Uterus (tissue), 4 donors: ENCODE measurements around the gene CDK6. TPM values are rescaled to one million over a fixed set of nuclear protein-coding genes. Genes with fewer than 3 reads are reported as not detected.

Source experiments
- DNase-seq, 2 donors: peaks; one replicate each; pipeline ENCODE4 v3.0.0-alpha.2; 2019 to 2020
- H3K27ac ChIP-seq, 2 donors: fragments of 200-600 bp; sonication (generic); 1 replicate in 1 of 2; 2 replicates in 1 of 2; pipeline ENCODE4 v1.5.1; 2016 to 2018
- H3K27me3 ChIP-seq, 2 donors: fragments of 200-600 bp; sonication (generic); one replicate each; pipeline ENCODE4 v1.5.1; 2018 to 2019; ENCODE audit warnings: control low read depth in 1 of 2
- H3K36me3 ChIP-seq, 2 donors: fragments of 200-600 bp; sonication (generic); one replicate each; pipeline ENCODE4 v1.5.1; 2019; ENCODE audit warnings: control low read depth in 1 of 2
- H3K4me1 ChIP-seq, 2 donors: fragments of 200-600 bp; sonication (generic); one replicate each; pipeline ENCODE4 v1.5.1; 2018 to 2019; ENCODE audit warnings: control low read depth in 1 of 2
- H3K4me3 ChIP-seq, 2 donors: fragments of 200-600 bp; sonication (generic); 1 replicate in 1 of 2; 2 replicates in 1 of 2; pipeline ENCODE4 v1.5.1; 2018 to 2019; ENCODE audit warnings: mild to moderate bottlenecking in 1 of 2
- H3K9me3 ChIP-seq, 2 donors: fragments of 200-600 bp; sonication (generic); one replicate each; pipeline ENCODE4 v1.5.1; 2019; ENCODE audit warnings: control low read depth in 1 of 2
- CTCF ChIP-seq, 4 experiments: fragments of 200-600 bp in 2 of 4; fragments of 450-650 bp in 2 of 4; sonication (generic) in 2 of 4; IDR thresholded peaks; one replicate each; pipeline ENCODE4 v1.5.1; 2016 to 2019; ENCODE audit warnings: antibody characterized with exemption in 4 of 4, mild to moderate bottlenecking in 2 of 4, moderate library complexity in 1 of 4
- POLR2A ChIP-seq, 2 donors: fragments of 450-650 bp; IDR thresholded peaks; one replicate each; pipeline ENCODE4 v1.6.1; 2016; ENCODE audit warnings: antibody characterized with exemption in 2 of 2, mild to moderate bottlenecking in 1 of 2, moderate library complexity in 1 of 2
- intact Hi-C: fragments of 100-400 bp; cut with DNase I; formaldehyde crosslinking; loops from one replicate; pipeline ENCODE4 v1.15.1; 2023; ENCODE audit warnings: low total_unique reads
- total RNA-seq, 4 donors: library from RNA; depleted of rRNA in 3 of 4; stranded (reverse); fragments of >200 nt in 3 of 4; gene quantifications; one replicate each; pipeline versions ENCODE4 v1.1.0 to v1.2.4, GENCODE V29; 2014 to 2023
- donor health status: DM: yes; HTN: yes; CAD: no.

Gene CDK6
- total RNA-seq, 4 donors from 2014 or later, result 5.9 to 117 (median 15.2) TPM

GRCh38 chr7:92682903-92683539, 153.4 kb downstream of the CDK6 start:
- Histone ChIP-seq H3K27ac (no peak overlapping the region), H3K4me3 (no peak overlapping the region), H3K4me1 (no peaks in the 10 kb centered on the region), H3K27me3 (no peaks in the 10 kb centered on the region), H3K9me3 (no peaks in the 10 kb centered on the region), H3K36me3 (no peaks in the 10 kb centered on the region)
- DNase-seq, result no peak
- intact Hi-C loops, result no loop called here
- TF ChIP-seq POLR2A (IDR thresholded peaks at IDR 0.05) (no peak), CTCF (IDR thresholded peaks at IDR 0.05) (no peak)

GRCh38 chr7:92682330-92682729, 154.0 kb downstream of the CDK6 start:
- intact Hi-C loops, result no loop called here
- H3K36me3 ChIP-seq, result no peaks in the 10 kb centered on the region
- H3K4me1 ChIP-seq, result no peaks in the 10 kb centered on the region
- no peak overlapping the region for H3K27ac ChIP-seq
- TF ChIP-seq POLR2A (IDR thresholded peaks at IDR 0.05) (no peak), CTCF (IDR thresholded peaks at IDR 0.05) (no peak)
- no peaks in the 10 kb centered on the region for H3K27me3 ChIP-seq
- H3K9me3 ChIP-seq, result no peaks in the 10 kb centered on the region
- H3K4me3 ChIP-seq, result no peak overlapping the region
- no peak for DNase-seq

DNA sequence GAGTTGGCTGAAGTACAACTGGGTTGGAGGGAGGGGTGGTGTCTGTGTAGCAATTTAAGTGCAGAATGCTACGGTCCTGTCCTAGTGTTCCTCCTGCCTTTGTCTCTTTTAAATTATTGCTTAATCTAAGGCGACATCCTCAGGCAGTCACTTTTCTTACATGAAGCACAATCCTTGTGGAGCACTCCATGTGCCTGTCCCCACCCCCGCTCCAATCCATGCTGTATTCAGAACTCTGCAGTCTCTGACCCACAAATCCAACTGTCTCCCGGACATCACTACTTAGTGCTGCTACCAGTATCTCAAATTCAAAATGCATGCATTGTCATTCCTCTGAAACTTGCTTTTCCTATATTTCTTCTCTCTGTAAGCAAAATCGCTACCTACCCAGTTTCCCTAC, 154.7 kb downstream of the CDK6 start:
- no peak for DNase-seq
- H3K36me3 ChIP-seq, result no peaks in the 10 kb centered on the region
- H3K9me3 ChIP-seq, result no peaks in the 10 kb centered on the region
- intact Hi-C loops, result no loop called here
- H3K4me1 ChIP-seq, result no peaks in the 10 kb centered on the region
- no peak overlapping the region for H3K4me3 ChIP-seq
- TF ChIP-seq POLR2A (IDR thresholded peaks at IDR 0.05) (no peak), CTCF (IDR thresholded peaks at IDR 0.05) (no peak)
- H3K27me3 ChIP-seq, result no peaks in the 10 kb centered on the region
- H3K27ac ChIP-seq, result no peak overlapping the region

- Histone ChIP-seq H3K27ac (no peak overlapping the region), H3K27me3 (no peaks in the 10 kb centered on the region), H3K36me3 (no peaks in the 10 kb centered on the region), H3K9me3 (no peaks in the 10 kb centered on the region), H3K4me3 (no peak overlapping the region), H3K4me1 (no peaks in the 10 kb centered on the region)
- intact Hi-C loops, result no loop called here
- TF ChIP-seq CTCF (IDR thresholded peaks at IDR 0.05), result no peak
- TF ChIP-seq POLR2A (IDR thresholded peaks at IDR 0.05), result no peak
- no peak for DNase-seq
Observed at GRCh38 chr7:92680442-92680841, 155.9 kb downstream of the CDK6 start.

GRCh38 chr7:92678291-92678920, 158.0 kb downstream of the CDK6 start:
- TF ChIP-seq CTCF (IDR thresholded peaks at IDR 0.05) (no peak), POLR2A (IDR thresholded peaks at IDR 0.05) (no peak)
- DNase-seq, result no peak
- H3K36me3 ChIP-seq, result no peaks in the 10 kb centered on the region
- H3K27ac ChIP-seq, result no peak overlapping the region
- no peaks in the 10 kb centered on the region for H3K27me3 ChIP-seq
- H3K9me3 ChIP-seq, result no peaks in the 10 kb centered on the region
- intact Hi-C loops, result no loop called here
- H3K4me3 ChIP-seq, result no peak overlapping the region
- no peaks in the 10 kb centered on the region for H3K4me1 ChIP-seq
